Kidney (tissue), 14 donors: Measurements from ENCODE around the gene EIF4E1B. TPM values are rescaled to one million over a fixed set of nuclear protein-coding genes. Genes with fewer than 3 reads are reported as not detected.

ENCODE experiments used
- DNase-seq, 5 donors: peaks; one replicate each; pipeline ENCODE4 v3.0.0-alpha.2; 2013 to 2020
- FAIRE-seq: peaks from 2 replicates; lab custom pipeline; 2012; peaks lifted over from hg19 to GRCh38; lab: Jason Lieb, UNC
- H3K27ac ChIP-seq, 2 donors: one replicate each; pipeline ENCODE4 v1.7.0; 2013; ENCODE audit warnings: low read depth in 2 of 2, low read length in 2 of 2, inconsistent platforms in 1 of 2
- H3K27me3 ChIP-seq: one replicate; pipeline ENCODE4 v1.7.1; 2013; ENCODE audit warnings: low read length, inconsistent platforms; ENCODE audit not compliant: control insufficient read depth, insufficient read depth
- H3K36me3 ChIP-seq, 3 donors: one replicate each; pipeline versions ENCODE4 v1.7.0 to v1.7.1; 2013; ENCODE audit warnings: low read length in 3 of 3, control low read depth in 1 of 3, inconsistent platforms in 1 of 3; ENCODE audit not compliant: insufficient read depth in 3 of 3, control insufficient read depth in 2 of 3
- H3K4me1 ChIP-seq, 3 donors: one replicate each; pipeline versions ENCODE4 v1.7.0 to v1.7.1; 2013; ENCODE audit warnings: low read length in 3 of 3, inconsistent platforms in 1 of 3, low read depth in 1 of 3; ENCODE audit not compliant: control insufficient read depth in 2 of 3, insufficient read depth in 2 of 3
- H3K4me3 ChIP-seq, 3 donors: one replicate each; pipeline versions ENCODE4 v1.7.0 to v1.8.1; 2013; ENCODE audit warnings: low read length in 3 of 3, control low read depth in 1 of 3, inconsistent platforms in 1 of 3
- H3K9ac ChIP-seq, 3 donors: one replicate each; pipeline versions ENCODE4 v1.7.0 to v1.7.1; 2013; ENCODE audit warnings: low read length in 3 of 3, control low read depth in 1 of 3, inconsistent platforms in 1 of 3
- H3K9me3 ChIP-seq, 3 donors: one replicate each; pipeline versions ENCODE4 v1.7.0 to v1.7.1; 2013; ENCODE audit warnings: low read length in 3 of 3, control low read depth in 1 of 3, inconsistent platforms in 1 of 3; ENCODE audit not compliant: control insufficient read depth in 2 of 3, insufficient read depth in 1 of 3
- intact Hi-C: fragments of 100-400 bp; cut with DNase I; formaldehyde crosslinking; loops from one replicate; pipeline ENCODE4 v1.11.1; 2022
- polyA plus RNA-seq: library from polyadenylated mRNA; stranded (reverse); fragments of 350-450 nt; fragmentation: Illumina TruSeq; extraction: RNeasy Lipid Tissue Mini Kit (QIAGEN cat#74804); gene quantifications from one replicate; pipeline ENCODE4 v1.2.3, GENCODE V29; 2014; ENCODE audit warnings: low read depth, low replicate concordance; ENCODE audit not compliant: insufficient read depth
- total RNA-seq: library from RNA; stranded (reverse); fragmentation: NEBNext Ultra II Directional; extraction: Animal tissue kit (Norgen Biotek cat#: 25700); gene quantifications from one replicate; pipeline ENCODE4 v1.2.1, GENCODE V29; 2021
- TF ChIP-seq, protein P1 (sequence below): IDR thresholded peaks from 3 replicates; pipeline ENCODE4 v1.5.1; 2012; ENCODE audit warnings: mild to moderate bottlenecking, moderate library complexity, borderline replicate concordance; ENCODE audit not compliant: insufficient read depth; ENCODE audit errors: extremely low read depth
- donor health status: control.
- donor health status: control.
- donor health status: control.
- donor health status: control.
- donor health status: control.
- donor health status: DM: yes; HTN: yes; CAD: no.
- donor health status: Normal renal cell carcinoma (clear cell type).

The EIF4E1B gene
- total and polyA plus RNA-seq, 2 donors from 2014 or later: not detected

DNA sequence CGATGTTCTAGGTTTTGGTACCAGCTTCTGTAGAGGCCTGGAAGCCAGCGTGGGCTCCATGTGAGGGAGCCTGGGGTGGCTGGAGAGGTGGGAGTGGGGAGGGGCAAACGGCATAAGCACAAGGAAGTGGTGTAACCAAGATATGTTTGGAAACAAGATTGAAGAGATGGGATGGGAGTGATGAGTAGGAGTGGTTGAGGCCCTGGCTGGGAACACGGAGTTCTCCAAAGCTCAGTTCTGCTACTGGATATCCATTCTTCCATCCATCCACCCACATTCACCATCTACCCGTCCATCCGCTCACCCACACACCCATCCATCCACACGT, 29.0 kb downstream of the EIF4E1B start:
- TF ChIP-seq, protein P1, sequence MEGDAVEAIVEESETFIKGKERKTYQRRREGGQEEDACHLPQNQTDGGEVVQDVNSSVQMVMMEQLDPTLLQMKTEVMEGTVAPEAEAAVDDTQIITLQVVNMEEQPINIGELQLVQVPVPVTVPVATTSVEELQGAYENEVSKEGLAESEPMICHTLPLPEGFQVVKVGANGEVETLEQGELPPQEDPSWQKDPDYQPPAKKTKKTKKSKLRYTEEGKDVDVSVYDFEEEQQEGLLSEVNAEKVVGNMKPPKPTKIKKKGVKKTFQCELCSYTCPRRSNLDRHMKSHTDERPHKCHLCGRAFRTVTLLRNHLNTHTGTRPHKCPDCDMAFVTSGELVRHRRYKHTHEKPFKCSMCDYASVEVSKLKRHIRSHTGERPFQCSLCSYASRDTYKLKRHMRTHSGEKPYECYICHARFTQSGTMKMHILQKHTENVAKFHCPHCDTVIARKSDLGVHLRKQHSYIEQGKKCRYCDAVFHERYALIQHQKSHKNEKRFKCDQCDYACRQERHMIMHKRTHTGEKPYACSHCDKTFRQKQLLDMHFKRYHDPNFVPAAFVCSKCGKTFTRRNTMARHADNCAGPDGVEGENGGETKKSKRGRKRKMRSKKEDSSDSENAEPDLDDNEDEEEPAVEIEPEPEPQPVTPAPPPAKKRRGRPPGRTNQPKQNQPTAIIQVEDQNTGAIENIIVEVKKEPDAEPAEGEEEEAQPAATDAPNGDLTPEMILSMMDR: no peak
- no peak overlapping the region for H3K27ac ChIP-seq
- no peak for FAIRE-seq
- no peak for DNase-seq
- no peaks in the 10 kb centered on the region for H3K36me3 ChIP-seq
- no peaks in the 10 kb centered on the region for H3K9me3 ChIP-seq
- intact Hi-C loops: no loop called here
- no peaks in the 10 kb centered on the region for H3K27me3 ChIP-seq
- no peak overlapping the region for H3K9ac ChIP-seq
- no peak overlapping the region for H3K4me3 ChIP-seq
- peaks cover 0 to 10% (median 0%) of the 10 kb centered on the region in 3 donors for H3K4me1 ChIP-seq

DNA sequence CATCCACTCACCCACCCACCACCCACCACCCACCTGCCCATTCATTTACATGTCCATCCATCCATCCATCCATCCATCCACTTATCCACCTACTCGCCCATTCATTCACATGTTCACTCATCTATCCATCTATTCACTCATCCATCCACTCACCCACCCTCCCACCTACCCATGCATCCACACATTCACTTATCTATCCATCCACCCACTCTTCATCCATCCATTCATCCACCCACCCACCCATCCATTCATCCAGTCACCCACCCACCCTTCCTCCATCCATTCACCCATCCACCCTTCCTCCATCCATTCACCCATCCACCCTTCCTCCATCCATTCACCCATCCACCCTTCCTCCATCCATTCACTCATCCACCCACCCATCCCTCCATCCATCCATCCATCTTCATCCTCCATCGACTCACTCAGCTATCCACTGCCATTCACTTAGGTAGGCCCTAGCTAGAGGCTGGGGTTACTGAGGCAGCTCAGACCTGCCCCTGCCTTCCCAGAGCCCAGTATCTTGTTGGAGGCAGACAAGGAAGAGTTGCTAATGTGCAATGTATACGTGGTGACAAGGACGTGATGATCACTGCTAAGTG, 29.5 kb downstream of the EIF4E1B start:
- intact Hi-C loops: no loop called here
- H3K4me1 ChIP-seq: peaks cover 0 to 10% (median 0%) of the 10 kb centered on the region in 3 donors

DNA sequence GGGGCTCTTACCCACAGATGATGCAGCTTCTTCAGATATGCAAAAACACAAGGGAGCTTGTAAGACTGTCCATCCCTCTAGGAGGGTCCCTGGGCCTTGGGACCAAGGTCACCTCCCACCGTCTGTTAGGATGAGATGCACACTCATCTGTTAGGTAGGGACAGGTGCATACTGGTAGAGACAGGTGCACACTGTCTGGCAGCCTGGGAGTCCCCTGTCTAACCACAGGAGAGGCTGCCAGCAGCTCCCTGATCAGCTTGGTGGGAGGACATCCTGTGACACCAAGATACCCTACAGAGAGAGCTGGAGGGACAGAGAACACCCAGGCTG, 30.0 kb downstream of the EIF4E1B start:
- Histone ChIP-seq H3K4me3 (no peak overlapping the region), H3K9ac (no peak overlapping the region), H3K9me3 (no peaks in the 10 kb centered on the region), H3K4me1 (peaks cover 0 to 10% (median 0%) of the 10 kb centered on the region in 3 donors), H3K27me3 (no peaks in the 10 kb centered on the region), H3K36me3 (no peaks in the 10 kb centered on the region), H3K27ac (no peak overlapping the region)
- intact Hi-C loops: no loop called here
- FAIRE-seq (no peak), DNase-seq (no peak)
- TF ChIP-seq, protein P1: no peak

More for the DNA sequence above, 29.5 kb downstream of the EIF4E1B start:
- H3K27ac ChIP-seq: no peak overlapping the region
- H3K9me3 ChIP-seq: no peaks in the 10 kb centered on the region
- no peaks in the 10 kb centered on the region for H3K36me3 ChIP-seq
- H3K9ac ChIP-seq: no peak overlapping the region
- no peaks in the 10 kb centered on the region for H3K27me3 ChIP-seq
- FAIRE-seq (no peak), DNase-seq (no peak)
- TF ChIP-seq, protein P1: no peak
- no peak overlapping the region for H3K4me3 ChIP-seq
